ENCODE results near the gene CYFIP1. TPM values are rescaled to one million over a fixed set of nuclear protein-coding genes. Genes with fewer than 3 reads are reported as not detected.

The CYFIP1 gene
- total and polyA plus RNA-seq, 2 of the 13 experiments (the other 11 are each of a cell fraction or from before 2014, with no cell fraction given): 38.1 to 58.3 TPM

DNA sequence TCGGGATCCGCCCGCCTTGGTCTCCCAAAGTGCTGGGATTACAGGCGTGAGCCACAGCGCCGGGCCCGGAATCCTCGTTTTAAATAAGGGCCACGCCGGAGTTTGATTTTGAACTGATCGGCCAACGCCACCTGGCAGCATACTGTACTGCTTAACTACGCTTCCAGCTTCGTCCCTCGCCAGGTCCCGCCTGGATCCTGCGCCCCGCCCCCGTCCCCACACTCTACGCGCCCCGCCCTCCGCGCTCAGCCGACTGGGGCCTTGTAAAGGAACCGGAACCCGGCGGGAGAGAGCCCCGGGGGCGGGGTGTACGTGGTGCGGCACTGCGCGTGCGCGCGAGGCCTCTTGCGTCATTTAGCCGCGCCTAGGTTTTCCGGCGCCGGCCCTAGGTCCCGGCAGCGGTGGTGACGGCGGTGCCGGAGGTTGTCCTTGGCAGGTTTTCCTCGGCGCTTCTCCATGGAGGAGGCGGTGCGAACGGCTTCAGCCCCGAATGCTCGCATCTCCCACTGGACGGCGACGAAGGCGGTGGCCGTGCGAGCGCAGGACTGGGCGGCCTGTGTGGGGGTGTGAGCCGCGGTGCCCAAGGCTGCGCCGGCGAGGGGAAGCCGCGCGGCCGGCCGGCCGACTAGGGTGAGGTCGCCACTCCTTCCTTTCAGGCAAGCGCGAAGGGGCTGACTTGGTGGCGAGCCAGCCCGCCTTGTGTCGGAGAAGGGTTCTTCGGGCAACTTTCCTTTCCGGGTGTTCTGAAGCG lies 141.7 kb downstream of the CYFIP1 start, which contains the start of gene NIPA2 (continued):
- TF ChIP-seq, protein P1, sequence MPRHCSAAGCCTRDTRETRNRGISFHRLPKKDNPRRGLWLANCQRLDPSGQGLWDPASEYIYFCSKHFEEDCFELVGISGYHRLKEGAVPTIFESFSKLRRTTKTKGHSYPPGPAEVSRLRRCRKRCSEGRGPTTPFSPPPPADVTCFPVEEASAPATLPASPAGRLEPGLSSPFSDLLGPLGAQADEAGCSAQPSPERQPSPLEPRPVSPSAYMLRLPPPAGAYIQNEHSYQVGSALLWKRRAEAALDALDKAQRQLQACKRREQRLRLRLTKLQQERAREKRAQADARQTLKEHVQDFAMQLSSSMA (CRISPR knock-in tag; IDR thresholded peaks at IDR 0.05): no peak
- TF ChIP-seq, protein P2, sequence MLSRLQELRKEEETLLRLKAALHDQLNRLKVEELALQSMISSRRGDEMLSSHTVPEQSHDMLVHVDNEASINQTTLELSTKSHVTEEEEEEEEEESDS (CRISPR knock-in tag; IDR thresholded peaks at IDR 0.05; ENCODE audit: borderline replicate concordance): no peak
- TF ChIP-seq ZNF790 (CRISPR knock-in tag; IDR thresholded peaks at IDR 0.05; ENCODE audit: borderline replicate concordance) (no peak), ZNF446 (CRISPR knock-in tag; IDR thresholded peaks at IDR 0.05) (no peak), ZNF101 (CRISPR knock-in tag; IDR thresholded peaks at IDR 0.05; ENCODE audit: borderline replicate concordance, low read depth) (no peak), MEIS1 (CRISPR knock-in tag; IDR thresholded peaks at IDR 0.05; ENCODE audit: borderline replicate concordance) (no peak), NFYC (CRISPR knock-in tag; IDR thresholded peaks at IDR 0.05) (no peak), ZNF607 (CRISPR knock-in tag; IDR thresholded peaks at IDR 0.05; ENCODE audit: borderline replicate concordance) (no peak), RFX5 (IDR thresholded peaks at IDR 0.05; ENCODE audit: low read depth, low read length) (no peak), TOPORS (CRISPR knock-in tag; IDR thresholded peaks at IDR 0.05) (no peak), ZNF3 (CRISPR knock-in tag; IDR thresholded peaks at IDR 0.05) (no peak), HMGA1 (CRISPR knock-in tag; conservative IDR thresholded peaks at IDR 0.05) (no peak)
- TF ChIP-seq, protein P3, sequence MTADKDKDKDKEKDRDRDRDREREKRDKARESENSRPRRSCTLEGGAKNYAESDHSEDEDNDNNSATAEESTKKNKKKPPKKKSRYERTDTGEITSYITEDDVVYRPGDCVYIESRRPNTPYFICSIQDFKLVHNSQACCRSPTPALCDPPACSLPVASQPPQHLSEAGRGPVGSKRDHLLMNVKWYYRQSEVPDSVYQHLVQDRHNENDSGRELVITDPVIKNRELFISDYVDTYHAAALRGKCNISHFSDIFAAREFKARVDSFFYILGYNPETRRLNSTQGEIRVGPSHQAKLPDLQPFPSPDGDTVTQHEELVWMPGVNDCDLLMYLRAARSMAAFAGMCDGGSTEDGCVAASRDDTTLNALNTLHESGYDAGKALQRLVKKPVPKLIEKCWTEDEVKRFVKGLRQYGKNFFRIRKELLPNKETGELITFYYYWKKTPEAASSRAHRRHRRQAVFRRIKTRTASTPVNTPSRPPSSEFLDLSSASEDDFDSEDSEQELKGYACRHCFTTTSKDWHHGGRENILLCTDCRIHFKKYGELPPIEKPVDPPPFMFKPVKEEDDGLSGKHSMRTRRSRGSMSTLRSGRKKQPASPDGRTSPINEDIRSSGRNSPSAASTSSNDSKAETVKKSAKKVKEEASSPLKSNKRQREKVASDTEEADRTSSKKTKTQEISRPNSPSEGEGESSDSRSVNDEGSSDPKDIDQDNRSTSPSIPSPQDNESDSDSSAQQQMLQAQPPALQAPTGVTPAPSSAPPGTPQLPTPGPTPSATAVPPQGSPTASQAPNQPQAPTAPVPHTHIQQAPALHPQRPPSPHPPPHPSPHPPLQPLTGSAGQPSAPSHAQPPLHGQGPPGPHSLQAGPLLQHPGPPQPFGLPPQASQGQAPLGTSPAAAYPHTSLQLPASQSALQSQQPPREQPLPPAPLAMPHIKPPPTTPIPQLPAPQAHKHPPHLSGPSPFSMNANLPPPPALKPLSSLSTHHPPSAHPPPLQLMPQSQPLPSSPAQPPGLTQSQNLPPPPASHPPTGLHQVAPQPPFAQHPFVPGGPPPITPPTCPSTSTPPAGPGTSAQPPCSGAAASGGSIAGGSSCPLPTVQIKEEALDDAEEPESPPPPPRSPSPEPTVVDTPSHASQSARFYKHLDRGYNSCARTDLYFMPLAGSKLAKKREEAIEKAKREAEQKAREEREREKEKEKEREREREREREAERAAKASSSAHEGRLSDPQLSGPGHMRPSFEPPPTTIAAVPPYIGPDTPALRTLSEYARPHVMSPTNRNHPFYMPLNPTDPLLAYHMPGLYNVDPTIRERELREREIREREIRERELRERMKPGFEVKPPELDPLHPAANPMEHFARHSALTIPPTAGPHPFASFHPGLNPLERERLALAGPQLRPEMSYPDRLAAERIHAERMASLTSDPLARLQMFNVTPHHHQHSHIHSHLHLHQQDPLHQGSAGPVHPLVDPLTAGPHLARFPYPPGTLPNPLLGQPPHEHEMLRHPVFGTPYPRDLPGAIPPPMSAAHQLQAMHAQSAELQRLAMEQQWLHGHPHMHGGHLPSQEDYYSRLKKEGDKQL (CRISPR knock-in tag; IDR thresholded peaks at IDR 0.05; ENCODE audit: low read depth): no peak
- TF ChIP-seq, protein P4, sequence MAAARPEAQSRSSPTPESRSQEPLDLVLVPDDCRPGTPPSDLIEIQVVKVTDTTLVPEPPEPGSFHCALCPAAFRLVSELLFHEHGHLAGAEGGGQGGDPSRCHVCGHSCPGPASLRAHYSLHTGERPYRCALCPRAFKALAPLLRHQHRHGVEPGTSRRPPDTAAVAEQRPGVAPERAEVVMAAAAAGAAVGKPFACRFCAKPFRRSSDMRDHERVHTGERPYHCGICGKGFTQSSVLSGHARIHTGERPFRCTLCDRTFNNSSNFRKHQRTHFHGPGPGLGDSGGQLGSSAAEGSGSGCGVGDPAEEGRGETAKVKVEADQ (CRISPR knock-in tag; IDR thresholded peaks at IDR 0.05; ENCODE audit: borderline replicate concordance): peak; percentile 71; the same call in 1 of the 2 replicates
- TF ChIP-seq, protein P5, sequence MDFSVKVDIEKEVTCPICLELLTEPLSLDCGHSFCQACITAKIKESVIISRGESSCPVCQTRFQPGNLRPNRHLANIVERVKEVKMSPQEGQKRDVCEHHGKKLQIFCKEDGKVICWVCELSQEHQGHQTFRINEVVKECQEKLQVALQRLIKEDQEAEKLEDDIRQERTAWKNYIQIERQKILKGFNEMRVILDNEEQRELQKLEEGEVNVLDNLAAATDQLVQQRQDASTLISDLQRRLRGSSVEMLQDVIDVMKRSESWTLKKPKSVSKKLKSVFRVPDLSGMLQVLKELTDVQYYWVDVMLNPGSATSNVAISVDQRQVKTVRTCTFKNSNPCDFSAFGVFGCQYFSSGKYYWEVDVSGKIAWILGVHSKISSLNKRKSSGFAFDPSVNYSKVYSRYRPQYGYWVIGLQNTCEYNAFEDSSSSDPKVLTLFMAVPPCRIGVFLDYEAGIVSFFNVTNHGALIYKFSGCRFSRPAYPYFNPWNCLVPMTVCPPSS (IDR thresholded peaks at IDR 0.05): no peak
- TF ChIP-seq, protein P6, sequence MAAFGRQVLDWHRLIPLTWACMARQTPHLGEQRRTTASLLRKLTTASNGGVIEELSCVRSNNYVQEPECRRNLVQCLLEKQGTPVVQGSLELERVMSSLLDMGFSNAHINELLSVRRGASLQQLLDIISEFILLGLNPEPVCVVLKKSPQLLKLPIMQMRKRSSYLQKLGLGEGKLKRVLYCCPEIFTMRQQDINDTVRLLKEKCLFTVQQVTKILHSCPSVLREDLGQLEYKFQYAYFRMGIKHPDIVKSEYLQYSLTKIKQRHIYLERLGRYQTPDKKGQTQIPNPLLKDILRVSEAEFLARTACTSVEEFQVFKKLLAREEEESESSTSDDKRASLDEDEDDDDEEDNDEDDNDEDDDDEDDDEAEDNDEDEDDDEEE (CRISPR knock-in tag; IDR thresholded peaks at IDR 0.05): peak; percentile 66; the same call in 1 of the 2 replicates
- TF ChIP-seq, protein P7, sequence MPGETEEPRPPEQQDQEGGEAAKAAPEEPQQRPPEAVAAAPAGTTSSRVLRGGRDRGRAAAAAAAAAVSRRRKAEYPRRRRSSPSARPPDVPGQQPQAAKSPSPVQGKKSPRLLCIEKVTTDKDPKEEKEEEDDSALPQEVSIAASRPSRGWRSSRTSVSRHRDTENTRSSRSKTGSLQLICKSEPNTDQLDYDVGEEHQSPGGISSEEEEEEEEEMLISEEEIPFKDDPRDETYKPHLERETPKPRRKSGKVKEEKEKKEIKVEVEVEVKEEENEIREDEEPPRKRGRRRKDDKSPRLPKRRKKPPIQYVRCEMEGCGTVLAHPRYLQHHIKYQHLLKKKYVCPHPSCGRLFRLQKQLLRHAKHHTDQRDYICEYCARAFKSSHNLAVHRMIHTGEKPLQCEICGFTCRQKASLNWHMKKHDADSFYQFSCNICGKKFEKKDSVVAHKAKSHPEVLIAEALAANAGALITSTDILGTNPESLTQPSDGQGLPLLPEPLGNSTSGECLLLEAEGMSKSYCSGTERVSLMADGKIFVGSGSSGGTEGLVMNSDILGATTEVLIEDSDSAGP (CRISPR knock-in tag; IDR thresholded peaks at IDR 0.05; ENCODE audit: borderline replicate concordance): peak; percentile 79; the same call in 1 of the 2 replicates
